WTC11 (cell line): ENCODE results near the gene P2RX1. TPM values are rescaled to one million over a fixed set of nuclear protein-coding genes. Genes with fewer than 3 reads are reported as not detected.

Experiments
- ATAC-seq: fragments of 200-7000 bp; cut with Tn5 transposase; 2 replicates; pipeline ENCODE4 v1.10.0; 2021; ENCODE audit warnings: mild to moderate bottlenecking, moderate library complexity
- CTCF ChIA-PET: fragments of 300-600 bp; sonication (Branson Sonifier 250); formaldehyde crosslinking; loops from one replicate; lab custom pipeline; 2021; ENCODE audit warnings: antibody characterized with exemption; lab: Charles Lee
- POLR2A ChIA-PET: fragments of 350-600 bp; sonication (Branson Sonifier 250); formaldehyde crosslinking; loops from one replicate; lab custom pipeline; 2021; ENCODE audit warnings: antibody characterized with exemption; lab: Charles Lee
- DNase-seq: peaks from one replicate; pipeline ENCODE4 v3.0.0; 2021; ENCODE audit warnings: low spot score
- H3K27ac Mint-ChIP-seq: 2 replicates; pipeline ENCODE4 v1.8.0; 2021; ENCODE audit warnings: mixed read lengths
- H3K27me3 Mint-ChIP-seq: 2 replicates; pipeline ENCODE4 v1.8.0; 2021; ENCODE audit warnings: low read depth, mild to moderate bottlenecking, moderate library complexity, mixed read lengths
- H3K36me3 Mint-ChIP-seq: 2 replicates; pipeline ENCODE4 v1.8.0; 2021; ENCODE audit warnings: mixed read lengths
- H3K4me1 Mint-ChIP-seq: 2 replicates; pipeline ENCODE4 v1.8.0; 2022; ENCODE audit warnings: mixed read lengths
- H3K4me3 Mint-ChIP-seq: 2 replicates; pipeline ENCODE4 v1.8.0; 2021; ENCODE audit warnings: mild to moderate bottlenecking, moderate library complexity, mixed read lengths
- H3K9me3 Mint-ChIP-seq: 2 replicates; pipeline ENCODE4 v1.8.0; 2021; ENCODE audit warnings: mixed read lengths
- CREB1 ChIP-seq: sonication (generic); formaldehyde crosslinking; IDR thresholded peaks from 2 replicates; pipeline ENCODE4 v1.8.0; 2023; ENCODE audit warnings: mild to moderate bottlenecking, missing genetic modification reagents
- ELF4 ChIP-seq: sonication (generic); formaldehyde crosslinking; IDR thresholded peaks from 2 replicates; pipeline ENCODE4 v1.8.1; 2022; ENCODE audit warnings: low read depth, mild to moderate bottlenecking, moderate library complexity, missing genetic modification reagents
- EMX1 ChIP-seq: fragments of 250-450 bp; sonication (Bioruptor Pico); IDR thresholded peaks from 2 replicates; pipeline ENCODE4 v1.8.0; 2021; ENCODE audit warnings: mild to moderate bottlenecking
- GTF2I ChIP-seq: fragments of 250-450 bp; sonication (Bioruptor Pico); conservative IDR thresholded peaks from 2 replicates; pipeline ENCODE4 v1.4.0; 2021; ENCODE audit warnings: mild to moderate bottlenecking
- MYBL2 ChIP-seq: sonication (generic); formaldehyde crosslinking; IDR thresholded peaks from 2 replicates; pipeline ENCODE4 v1.8.1; 2023; ENCODE audit warnings: mild to moderate bottlenecking, moderate library complexity, missing genetic modification reagents
- PRRX2 ChIP-seq: fragments of 250-450 bp; sonication (Bioruptor Pico); IDR thresholded peaks from 2 replicates; pipeline ENCODE4 v1.8.0; 2021; ENCODE audit warnings: mild to moderate bottlenecking
- RELA ChIP-seq: sonication (generic); formaldehyde crosslinking; IDR thresholded peaks from 2 replicates; pipeline ENCODE4 v1.8.1; 2022; ENCODE audit warnings: missing genetic modification reagents, mild to moderate bottlenecking, borderline replicate concordance
- RORB ChIP-seq: fragments of 250-450 bp; sonication (Bioruptor Pico); IDR thresholded peaks from 2 replicates; pipeline ENCODE4 v1.9.0; 2021; ENCODE audit warnings: mild to moderate bottlenecking
- SP1 ChIP-seq: sonication (generic); formaldehyde crosslinking; conservative IDR thresholded peaks from 2 replicates; pipeline ENCODE4 v1.8.1; 2022; ENCODE audit warnings: missing genetic modification reagents
- TCF7 ChIP-seq: sonication (generic); formaldehyde crosslinking; IDR thresholded peaks from 2 replicates; pipeline ENCODE4 v1.8.0; 2022; ENCODE audit warnings: mild to moderate bottlenecking, low read depth, missing genetic modification reagents, moderate library complexity
- TP53 ChIP-seq: sonication (generic); formaldehyde crosslinking; IDR thresholded peaks from 2 replicates; pipeline ENCODE4 v1.8.1; 2023; ENCODE audit warnings: mild to moderate bottlenecking, missing genetic modification reagents
- ZNF121 ChIP-seq: sonication (generic); formaldehyde crosslinking; IDR thresholded peaks from 2 replicates; pipeline ENCODE4 v1.8.0; 2023; ENCODE audit warnings: missing genetic modification reagents
- ZNF219 ChIP-seq: sonication (generic); formaldehyde crosslinking; IDR thresholded peaks from 2 replicates; pipeline ENCODE4 v1.8.0; 2023; ENCODE audit warnings: missing genetic modification reagents, mild to moderate bottlenecking, borderline replicate concordance
- ZNF263 ChIP-seq: sonication (generic); formaldehyde crosslinking; IDR thresholded peaks from 2 replicates; pipeline ENCODE4 v1.8.1; 2022; ENCODE audit warnings: low read depth, mild to moderate bottlenecking, moderate library complexity, missing genetic modification reagents
- ZNF416 ChIP-seq: fragments of 250-450 bp; sonication (Bioruptor Pico); IDR thresholded peaks from 2 replicates; pipeline ENCODE4 v1.9.0; 2021; ENCODE audit warnings: mild to moderate bottlenecking, inconsistent platforms
- ZNF423 ChIP-seq: fragments of 250-450 bp; sonication (Bioruptor Pico); IDR thresholded peaks from 2 replicates; pipeline ENCODE4 v2.1.2; 2022; ENCODE audit warnings: mild to moderate bottlenecking, moderate library complexity
- total RNA-seq: library from RNA; stranded (reverse); gene quantifications from 3 replicates; pipeline ENCODE4 v1.2.3, GENCODE V29; 2021
- TF ChIP-seq, protein P1 (sequence below): sonication (generic); formaldehyde crosslinking; IDR thresholded peaks from 2 replicates; pipeline ENCODE4 v1.8.0; 2022; ENCODE audit warnings: mild to moderate bottlenecking, missing genetic modification reagents
- TF ChIP-seq, protein P2 (sequence below): sonication (generic); formaldehyde crosslinking; IDR thresholded peaks from 2 replicates; pipeline ENCODE4 v1.8.0; 2023; ENCODE audit warnings: mild to moderate bottlenecking, missing genetic modification reagents
- TF ChIP-seq, protein P3 (sequence below): sonication (generic); formaldehyde crosslinking; IDR thresholded peaks from 2 replicates; pipeline ENCODE4 v1.8.1; 2022; ENCODE audit warnings: mild to moderate bottlenecking, missing genetic modification reagents, moderate library complexity, borderline replicate concordance
- TF ChIP-seq, protein P4 (sequence below): sonication (generic); formaldehyde crosslinking; IDR thresholded peaks from 2 replicates; pipeline ENCODE4 v1.8.1; 2023; ENCODE audit warnings: mild to moderate bottlenecking, missing genetic modification reagents, moderate library complexity

Gene P2RX1
- total RNA-seq, 1 experiment from 2014 or later: 0.07 TPM

DNA sequence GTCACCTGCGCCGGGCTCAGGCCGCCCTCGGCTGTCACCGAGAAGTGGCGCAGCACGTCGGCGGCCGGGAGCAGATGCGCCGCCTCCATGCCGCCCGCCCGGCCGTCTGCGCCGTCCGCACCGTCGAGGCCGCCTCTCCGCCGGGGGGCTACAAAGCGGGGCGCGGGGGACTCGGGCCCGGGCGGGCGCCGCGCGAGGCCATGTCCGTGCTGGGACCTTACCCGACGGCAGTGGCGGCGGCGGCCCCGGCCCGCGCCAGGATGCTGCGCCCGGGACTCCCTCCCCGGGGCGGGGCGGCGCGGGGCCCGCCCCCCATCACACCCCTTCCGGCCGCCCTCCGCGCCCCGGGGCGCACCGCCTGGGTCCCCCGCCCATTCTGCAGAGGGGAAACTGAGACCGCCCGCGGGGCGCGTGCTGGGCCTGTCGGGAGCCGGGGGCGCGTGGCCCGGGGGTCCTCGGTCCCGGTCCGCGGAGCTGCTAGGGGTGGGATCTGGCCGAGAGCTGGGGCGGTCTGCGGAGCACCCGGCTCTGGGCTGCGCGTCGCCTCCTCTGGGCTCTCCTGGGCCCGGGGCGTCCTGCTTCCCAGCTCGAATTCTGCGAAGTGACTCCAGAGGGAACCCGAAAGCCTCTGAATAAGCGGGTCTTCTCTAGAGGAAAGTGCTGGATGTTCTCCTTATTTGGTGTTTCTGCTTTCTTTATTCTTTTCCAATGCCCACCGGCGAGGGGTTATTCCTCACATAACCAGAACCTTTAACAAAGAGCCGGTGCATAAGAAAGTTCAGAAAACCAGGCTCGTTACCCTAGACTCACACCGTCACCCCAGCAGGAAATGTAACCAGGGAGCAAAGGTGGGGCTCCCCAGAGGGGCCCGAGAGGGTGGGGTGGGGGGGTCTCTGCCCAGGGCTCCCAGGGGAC is 48.2 kb upstream of the P2RX1 start, which contains the start of gene ATP2A3:
TSS of gene ATP2A3 (minus strand) at position 235 of the 915 bp plus-strand sequence. CDS start at position 89, 146 bp downstream.
- ATAC-seq (peak; percentile 58), DNase-seq (peak; percentile 52)
- peaks cover 40% of the 10 kb centered on the region for H3K4me1 Mint-ChIP-seq
- H3K36me3 Mint-ChIP-seq: no peaks in the 10 kb centered on the region
- TF ChIP-seq TP53 (CRISPR knock-in tag) (peak; percentile 51; the same call in 1 of the 2 replicates), ZNF416 (CRISPR knock-in tag) (no peak), RELA (CRISPR knock-in tag) (0 out of 2 replicates have a peak, but pooled peaks have one; percentile 24), SP1 (peak; percentile 53), ZNF423 (CRISPR knock-in tag) (peak; percentile 89)
- H3K4me3 Mint-ChIP-seq: peak within 1 kb of the TSS; percentile 79
- CTCF ChIA-PET: interaction anchor here (0.6 to 3.6 kb wide), 22 partner anchors 8 to 235 kb away, joined by 3 to 39 read pairs (median 6); partner anchors contain the start of gene NCBP3
- POLR2A ChIA-PET: interaction anchor here (1.1 to 1.9 kb wide), 6 partner anchors 8 to 179 kb away, joined by 3 to 5 read pairs (median 4); partner anchors contain the start of gene NCBP3
- no peaks in the 10 kb centered on the region for H3K9me3 Mint-ChIP-seq
- H3K27ac Mint-ChIP-seq: peak within 1 kb of the TSS; percentile 92; the same call in 1 of the 2 replicates
- H3K27me3 Mint-ChIP-seq: peaks cover 12% of the 10 kb centered on the region

DNA sequence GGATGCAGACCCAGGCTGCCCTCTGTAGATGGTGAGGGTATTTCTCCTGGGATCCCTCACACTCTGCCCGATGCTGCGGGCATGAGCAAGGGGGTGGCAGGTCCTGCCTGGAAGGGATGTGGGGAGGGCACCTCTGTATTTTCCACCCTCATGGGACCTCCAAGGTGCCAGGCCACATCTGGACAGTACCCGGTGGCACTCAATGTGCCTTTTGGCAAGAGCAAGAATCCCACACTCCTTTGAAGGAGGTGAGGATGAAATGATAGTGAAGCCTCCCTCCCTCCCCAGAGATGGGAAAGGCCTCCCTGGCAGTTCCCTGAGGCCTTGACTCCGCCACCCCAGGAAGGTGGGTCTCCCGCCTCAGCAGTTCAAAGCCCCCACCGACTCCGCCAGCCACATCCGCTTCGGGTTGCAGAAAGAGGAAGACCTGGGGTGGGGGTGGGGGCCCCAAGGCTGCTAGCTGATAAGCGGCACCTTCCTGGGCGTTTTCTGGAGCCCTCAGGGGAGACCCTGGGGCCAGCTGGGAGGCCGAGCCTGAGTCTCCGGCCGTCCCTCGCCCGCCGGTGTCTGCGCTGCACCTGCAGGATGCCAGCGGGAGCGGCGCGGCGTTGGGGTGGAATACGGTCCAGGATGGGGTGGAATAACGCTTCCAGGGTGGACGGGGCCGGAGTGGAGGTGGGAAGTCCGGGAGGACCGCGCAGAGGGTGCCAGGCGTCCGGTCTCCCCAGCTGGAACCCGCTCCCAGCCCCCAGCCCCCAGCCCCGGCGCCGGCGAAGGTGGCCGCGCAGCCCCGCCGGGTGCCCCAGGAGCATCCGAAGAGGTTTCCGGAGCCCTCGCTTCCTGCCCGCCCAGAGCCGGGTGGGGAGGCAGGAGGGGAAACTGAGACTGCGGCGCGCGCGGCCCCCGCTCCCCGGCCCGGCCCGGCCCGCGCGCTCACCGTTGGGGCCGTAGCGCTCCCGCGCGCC is 47.3 kb upstream of the P2RX1 start:
- ATAC-seq (peak; percentile 13; the same call in 1 of the 2 replicates), DNase-seq (peak; percentile 54)
- Mint-ChIP-seq H3K27me3 (peaks cover 12% of the 10 kb centered on the region), H3K9me3 (no peaks in the 10 kb centered on the region), H3K27ac (no peak overlapping the region), H3K4me1 (peaks cover 45% of the 10 kb centered on the region), H3K36me3 (no peaks in the 10 kb centered on the region), H3K4me3 (peak overlapping the region; percentile 61)
- CTCF ChIA-PET: interaction anchor here (1.2 to 3.6 kb wide), 5 partner anchors 15 to 50 kb away, joined by 3 to 26 read pairs (median 3); no protein-coding TSS in a partner anchor
- TF ChIP-seq ELF4 (CRISPR knock-in tag) (no peak), PRRX2 (CRISPR knock-in tag) (no peak), ZNF219 (CRISPR knock-in tag) (no peak), EMX1 (CRISPR knock-in tag) (no peak), CREB1 (CRISPR knock-in tag) (no peak), ZNF121 (CRISPR knock-in tag) (no peak), ZNF423 (CRISPR knock-in tag) (no peak), GTF2I (CRISPR knock-in tag) (no peak), RORB (no peak), TCF7 (no peak), ZNF263 (CRISPR knock-in tag) (no peak), MYBL2 (CRISPR knock-in tag) (no peak)
- TF ChIP-seq, protein P1, sequence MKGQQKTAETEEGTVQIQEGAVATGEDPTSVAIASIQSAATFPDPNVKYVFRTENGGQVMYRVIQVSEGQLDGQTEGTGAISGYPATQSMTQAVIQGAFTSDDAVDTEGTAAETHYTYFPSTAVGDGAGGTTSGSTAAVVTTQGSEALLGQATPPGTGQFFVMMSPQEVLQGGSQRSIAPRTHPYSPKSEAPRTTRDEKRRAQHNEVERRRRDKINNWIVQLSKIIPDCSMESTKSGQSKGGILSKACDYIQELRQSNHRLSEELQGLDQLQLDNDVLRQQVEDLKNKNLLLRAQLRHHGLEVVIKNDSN: no peak
- TF ChIP-seq, protein P2, sequence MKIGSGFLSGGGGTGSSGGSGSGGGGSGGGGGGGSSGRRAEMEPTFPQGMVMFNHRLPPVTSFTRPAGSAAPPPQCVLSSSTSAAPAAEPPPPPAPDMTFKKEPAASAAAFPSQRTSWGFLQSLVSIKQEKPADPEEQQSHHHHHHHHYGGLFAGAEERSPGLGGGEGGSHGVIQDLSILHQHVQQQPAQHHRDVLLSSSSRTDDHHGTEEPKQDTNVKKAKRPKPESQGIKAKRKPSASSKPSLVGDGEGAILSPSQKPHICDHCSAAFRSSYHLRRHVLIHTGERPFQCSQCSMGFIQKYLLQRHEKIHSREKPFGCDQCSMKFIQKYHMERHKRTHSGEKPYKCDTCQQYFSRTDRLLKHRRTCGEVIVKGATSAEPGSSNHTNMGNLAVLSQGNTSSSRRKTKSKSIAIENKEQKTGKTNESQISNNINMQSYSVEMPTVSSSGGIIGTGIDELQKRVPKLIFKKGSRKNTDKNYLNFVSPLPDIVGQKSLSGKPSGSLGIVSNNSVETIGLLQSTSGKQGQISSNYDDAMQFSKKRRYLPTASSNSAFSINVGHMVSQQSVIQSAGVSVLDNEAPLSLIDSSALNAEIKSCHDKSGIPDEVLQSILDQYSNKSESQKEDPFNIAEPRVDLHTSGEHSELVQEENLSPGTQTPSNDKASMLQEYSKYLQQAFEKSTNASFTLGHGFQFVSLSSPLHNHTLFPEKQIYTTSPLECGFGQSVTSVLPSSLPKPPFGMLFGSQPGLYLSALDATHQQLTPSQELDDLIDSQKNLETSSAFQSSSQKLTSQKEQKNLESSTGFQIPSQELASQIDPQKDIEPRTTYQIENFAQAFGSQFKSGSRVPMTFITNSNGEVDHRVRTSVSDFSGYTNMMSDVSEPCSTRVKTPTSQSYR (CRISPR knock-in tag): no peak
- TF ChIP-seq, protein P3, sequence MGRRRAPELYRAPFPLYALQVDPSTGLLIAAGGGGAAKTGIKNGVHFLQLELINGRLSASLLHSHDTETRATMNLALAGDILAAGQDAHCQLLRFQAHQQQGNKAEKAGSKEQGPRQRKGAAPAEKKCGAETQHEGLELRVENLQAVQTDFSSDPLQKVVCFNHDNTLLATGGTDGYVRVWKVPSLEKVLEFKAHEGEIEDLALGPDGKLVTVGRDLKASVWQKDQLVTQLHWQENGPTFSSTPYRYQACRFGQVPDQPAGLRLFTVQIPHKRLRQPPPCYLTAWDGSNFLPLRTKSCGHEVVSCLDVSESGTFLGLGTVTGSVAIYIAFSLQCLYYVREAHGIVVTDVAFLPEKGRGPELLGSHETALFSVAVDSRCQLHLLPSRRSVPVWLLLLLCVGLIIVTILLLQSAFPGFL (CRISPR knock-in tag): no peak
- TF ChIP-seq, protein P4, sequence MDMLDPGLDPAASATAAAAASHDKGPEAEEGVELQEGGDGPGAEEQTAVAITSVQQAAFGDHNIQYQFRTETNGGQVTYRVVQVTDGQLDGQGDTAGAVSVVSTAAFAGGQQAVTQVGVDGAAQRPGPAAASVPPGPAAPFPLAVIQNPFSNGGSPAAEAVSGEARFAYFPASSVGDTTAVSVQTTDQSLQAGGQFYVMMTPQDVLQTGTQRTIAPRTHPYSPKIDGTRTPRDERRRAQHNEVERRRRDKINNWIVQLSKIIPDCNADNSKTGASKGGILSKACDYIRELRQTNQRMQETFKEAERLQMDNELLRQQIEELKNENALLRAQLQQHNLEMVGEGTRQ (CRISPR knock-in tag): no peak
- POLR2A ChIA-PET: no interaction called here
